ENCODE results near the gene RAB18. TPM values are rescaled to one million over a fixed set of nuclear protein-coding genes. Genes with fewer than 3 reads are reported as not detected.

Gene RAB18
- total and polyA plus RNA-seq, 2 of the 8 experiments (the other 6 are each of a cell fraction or from before 2014, with no cell fraction given): 14.7 to 69.7 TPM

DNA sequence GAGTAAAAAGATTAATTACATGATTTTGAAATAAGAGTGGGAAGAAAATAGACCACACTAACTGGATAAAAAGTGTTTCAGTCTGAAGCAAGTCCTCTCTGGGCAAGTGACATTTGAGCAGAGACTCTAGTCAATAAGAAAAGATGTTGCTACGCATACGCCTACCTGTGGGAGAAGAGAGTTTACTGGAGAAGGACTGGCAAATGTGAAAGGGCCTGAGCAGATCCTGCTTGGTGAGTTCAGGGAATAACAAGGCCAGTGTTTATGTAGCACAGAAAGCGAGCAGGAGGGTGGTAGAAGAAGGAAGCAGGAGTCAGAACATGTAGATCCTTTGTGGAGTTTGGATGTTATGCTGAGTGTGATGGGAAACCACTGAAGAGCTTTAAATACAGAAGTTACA is 43.4 kb downstream of the RAB18 start (continued):
- no peak for TF ChIP-seq HDAC2 (IDR thresholded peaks at IDR 0.05; ENCODE audit: borderline replicate concordance in 1 of 2, low read depth in 2 of 2, low read length in 2 of 2)
- TF ChIP-seq EZH2 (IDR thresholded peaks at IDR 0.05; ENCODE audit: low read depth, low read length, severe bottlenecking): no peak
- TF ChIP-seq EP300 (IDR thresholded peaks at IDR 0.05; ENCODE audit: borderline replicate concordance in 1 of 2, low read depth in 2 of 2, low read length in 2 of 2): no peak
- TF ChIP-seq, protein P1, sequence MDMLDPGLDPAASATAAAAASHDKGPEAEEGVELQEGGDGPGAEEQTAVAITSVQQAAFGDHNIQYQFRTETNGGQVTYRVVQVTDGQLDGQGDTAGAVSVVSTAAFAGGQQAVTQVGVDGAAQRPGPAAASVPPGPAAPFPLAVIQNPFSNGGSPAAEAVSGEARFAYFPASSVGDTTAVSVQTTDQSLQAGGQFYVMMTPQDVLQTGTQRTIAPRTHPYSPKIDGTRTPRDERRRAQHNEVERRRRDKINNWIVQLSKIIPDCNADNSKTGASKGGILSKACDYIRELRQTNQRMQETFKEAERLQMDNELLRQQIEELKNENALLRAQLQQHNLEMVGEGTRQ (IDR thresholded peaks at IDR 0.05; ENCODE audit: low read length): no peak
- TF ChIP-seq, protein P2, sequence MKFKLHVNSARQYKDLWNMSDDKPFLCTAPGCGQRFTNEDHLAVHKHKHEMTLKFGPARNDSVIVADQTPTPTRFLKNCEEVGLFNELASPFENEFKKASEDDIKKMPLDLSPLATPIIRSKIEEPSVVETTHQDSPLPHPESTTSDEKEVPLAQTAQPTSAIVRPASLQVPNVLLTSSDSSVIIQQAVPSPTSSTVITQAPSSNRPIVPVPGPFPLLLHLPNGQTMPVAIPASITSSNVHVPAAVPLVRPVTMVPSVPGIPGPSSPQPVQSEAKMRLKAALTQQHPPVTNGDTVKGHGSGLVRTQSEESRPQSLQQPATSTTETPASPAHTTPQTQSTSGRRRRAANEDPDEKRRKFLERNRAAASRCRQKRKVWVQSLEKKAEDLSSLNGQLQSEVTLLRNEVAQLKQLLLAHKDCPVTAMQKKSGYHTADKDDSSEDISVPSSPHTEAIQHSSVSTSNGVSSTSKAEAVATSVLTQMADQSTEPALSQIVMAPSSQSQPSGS (IDR thresholded peaks at IDR 0.05; ENCODE audit: low read length): no peak
- TF ChIP-seq POU5F1 (IDR thresholded peaks at IDR 0.05; ENCODE audit: low read depth, low read length): no peak
- TF ChIP-seq RFX5 (IDR thresholded peaks at IDR 0.05; ENCODE audit: borderline replicate concordance, low read depth, low read length): no peak
